Measurements from ENCODE around the gene CADM2.

GRCh38 chr3:85120879-85121278 lies 162.1 kb downstream of the CADM2 start:
- TF ChIP-seq CTCF (conservative IDR thresholded peaks at IDR 0.05) (no peak), ZFX (IDR thresholded peaks at IDR 0.05) (no peak)
